K562 (cell line): ENCODE results near the gene LBHD1. TPM values are rescaled to one million over a fixed set of nuclear protein-coding genes. Genes with fewer than 3 reads are reported as not detected.

Experiments used
- ATAC-seq: fragments of 200-7000 bp; cut with Tn5 transposase; 3 replicates; pipeline ENCODE4 v1.9.1; 2020; ENCODE audit warnings: moderate library complexity
- BruUV-seq: library from RNA; stranded (reverse); fragments of 400-500 nt; replicated peaks from 2 replicates; lab custom pipeline; 2021; lab: Mats Ljungman, UMichigan
- CTCF ChIA-PET: fragments of 300-600 bp; formaldehyde crosslinking; extraction: SDS; loops from one replicate; lab custom pipeline; 2021; ENCODE audit warnings: low intra/inter-chr PET ratio; lab: Yijun Ruan, JAX
- POLR2A ChIA-PET: fragments of 300-600, 350-650 bp; sonication (Branson Sonifier 250); formaldehyde crosslinking; extraction: SDS; loops from one replicate; lab custom pipeline; 2021; ENCODE audit warnings: antibody characterized with exemption, inconsistent platforms; lab: Yijun Ruan, JAX
- DNase-seq, 4 experiments: peaks; one replicate each; pipeline versions ENCODE4 v3.0.0 to v3.0.0-alpha.2; 2011 to 2018; ENCODE audit warnings: low spot score in 3 of 4, mixed read lengths in 3 of 4; ENCODE audit errors: extremely low read depth in 1 of 4
- FAIRE-seq: peaks from 2 replicates; lab custom pipeline; 2011; peaks lifted over from hg19 to GRCh38; lab: Jason Lieb, UNC
- H2AFZ ChIP-seq: 2 replicates; pipeline ENCODE4 v1.6.0; 2011; ENCODE audit warnings: low read depth, low read length, control low read depth, inconsistent platforms
- H3K27ac ChIP-seq: fragments of 200-600 bp; 3 replicates; pipeline ENCODE4 v1.8.0; 2011; ENCODE audit warnings: low read depth, mild to moderate bottlenecking, control low read depth, inconsistent platforms, low read length, moderate library complexity, mixed read lengths; ENCODE audit errors: extremely low read depth
- H3K27me3 ChIP-seq, 2 experiments: fragments of 300-600 bp in 1 of 2; 2 replicates in 1 of 2; 3 replicates in 1 of 2; pipeline versions ENCODE4 v1.6.0 to v1.8.0; 2011; ENCODE audit warnings: inconsistent platforms in 2 of 2, low read length in 2 of 2, mild to moderate bottlenecking in 1 of 2, mixed read lengths in 1 of 2, moderate library complexity in 1 of 2; ENCODE audit not compliant: control insufficient read depth in 2 of 2, insufficient read depth in 2 of 2
- H3K36me3 ChIP-seq: fragments of 300-600 bp; 3 replicates; pipeline ENCODE4 v1.8.0; 2011; ENCODE audit warnings: mild to moderate bottlenecking, low read length, inconsistent platforms; ENCODE audit not compliant: control insufficient read depth, insufficient read depth
- H3K4me1 ChIP-seq, 2 experiments: fragments of 200-600 bp in 1 of 2; replicated peaks in 1 of 2; 2 replicates in 1 of 2; 3 replicates in 1 of 2; pipeline versions ENCODE4 v1.5.1 to v1.8.0; 2011; ENCODE audit warnings: inconsistent platforms in 2 of 2, low read length in 2 of 2, mild to moderate bottlenecking in 1 of 2, mixed read lengths in 1 of 2, moderate library complexity in 1 of 2; ENCODE audit not compliant: control insufficient read depth in 2 of 2, insufficient read depth in 2 of 2
- H3K4me2 ChIP-seq: 2 replicates; pipeline ENCODE4 v1.6.1; 2011; ENCODE audit warnings: low read length, control low read depth, inconsistent platforms, mixed read lengths; ENCODE audit not compliant: insufficient read depth
- H3K4me3 ChIP-seq: fragments of 200-600 bp; sonication (generic), shearing (Covaris generic); 2 replicates; pipeline ENCODE4 v1.5.1; 2016; ENCODE audit warnings: control low read depth, inconsistent platforms
- H3K79me2 ChIP-seq: fragments of 200-600 bp; 3 replicates; pipeline ENCODE4 v1.8.0; 2011; ENCODE audit warnings: low read length, inconsistent platforms; ENCODE audit not compliant: control insufficient read depth, insufficient read depth
- H3K9ac ChIP-seq, 2 experiments: 2 replicates each; pipeline versions ENCODE4 v1.6.0 to v1.6.1; 2011; ENCODE audit warnings: low read depth in 2 of 2, low read length in 2 of 2, control low read depth in 1 of 2, inconsistent platforms in 1 of 2, mild to moderate bottlenecking in 1 of 2, mixed read lengths in 1 of 2; ENCODE audit not compliant: insufficient read depth in 1 of 2
- H3K9me1 ChIP-seq: one replicate; pipeline ENCODE4 v1.6.0; 2011; ENCODE audit warnings: inconsistent platforms, mild to moderate bottlenecking, low read length, moderate library complexity; ENCODE audit not compliant: control insufficient read depth, insufficient read depth
- H3K9me3 ChIP-seq: replicated peaks from 2 replicates; pipeline ENCODE4 v1.5.1; 2011; ENCODE audit warnings: low read depth, low read length, inconsistent platforms; ENCODE audit not compliant: control insufficient read depth, insufficient read depth
- H4K20me1 ChIP-seq: replicated peaks from 2 replicates; pipeline ENCODE4 v1.6.1; 2011; ENCODE audit warnings: low read length, inconsistent platforms, mixed read lengths; ENCODE audit not compliant: control insufficient read depth, insufficient read depth
- ARID1B ChIP-seq: fragments of 450-650 bp; IDR thresholded peaks from 2 replicates; pipeline ENCODE4 v1.6.1; 2016; ENCODE audit warnings: antibody characterized with exemption, mild to moderate bottlenecking, inconsistent platforms
- CHD1 ChIP-seq: fragments of 200-600 bp; sonication (generic); IDR thresholded peaks from one replicate; pipeline ENCODE4 v1.6.1; 2012; ENCODE audit warnings: mild to moderate bottlenecking, moderate library complexity, low read length, inconsistent platforms
- CTBP1 ChIP-seq: fragments of 450-650 bp; IDR thresholded peaks from 2 replicates; pipeline ENCODE4 v1.6.1; 2016; ENCODE audit warnings: borderline replicate concordance
- E2F6 ChIP-seq, 2 experiments: IDR thresholded peaks; 2 replicates each; pipeline ENCODE4 v1.6.1; 2011; ENCODE audit warnings: borderline replicate concordance in 1 of 2, control low read depth in 1 of 2, low read depth in 1 of 2, low read length in 1 of 2, mild to moderate bottlenecking in 1 of 2, mixed read lengths in 1 of 2, moderate library complexity in 1 of 2; ENCODE audit not compliant: insufficient read depth in 1 of 2, insufficient read length in 1 of 2, poor library complexity in 1 of 2, severe bottlenecking in 1 of 2; ENCODE audit errors: extremely low read depth in 1 of 2
- ETV5 ChIP-seq: sonication (generic); formaldehyde crosslinking; IDR thresholded peaks from 2 replicates; pipeline ENCODE4 v1.4.0; 2020; ENCODE audit warnings: low read depth, mild to moderate bottlenecking, missing genetic modification reagents
- MAFF ChIP-seq: IDR thresholded peaks from 2 replicates; pipeline ENCODE4 v1.6.1; 2012; ENCODE audit warnings: low read length, improper control_type of control experiment
- MAFK ChIP-seq: IDR thresholded peaks from 2 replicates; pipeline ENCODE4 v1.6.1; 2011; ENCODE audit warnings: low read length, improper control_type of control experiment
- NCOA2 ChIP-seq, 2 experiments: fragments of 450-650 bp; IDR thresholded peaks; 2 replicates each; pipeline ENCODE4 v1.6.1; 2018; ENCODE audit warnings: mild to moderate bottlenecking in 2 of 2, moderate library complexity in 1 of 2; ENCODE audit not compliant: partially characterized antibody in 2 of 2
- POLR2A ChIP-seq: fragments of 450-650 bp; conservative IDR thresholded peaks from 2 replicates; pipeline ENCODE4 v1.6.1; 2016
- POLR2AphosphoS5 ChIP-seq: IDR thresholded peaks from 2 replicates; pipeline ENCODE4 v1.6.1; 2011; ENCODE audit warnings: mild to moderate bottlenecking, low read depth, low read length, moderate library complexity; ENCODE audit not compliant: control insufficient read depth, insufficient read depth
- SIN3A ChIP-seq, 2 experiments: fragments of 150-350 bp in 1 of 2; IDR thresholded peaks; 2 replicates each; pipeline ENCODE4 v1.6.1; 2011 to 2016; ENCODE audit warnings: borderline replicate concordance in 2 of 2, low read depth in 2 of 2, low read length in 2 of 2, mild to moderate bottlenecking in 2 of 2, moderate library complexity in 2 of 2; ENCODE audit not compliant: control insufficient read depth in 1 of 2
- TFAP4 ChIP-seq: sonication (generic); formaldehyde crosslinking; IDR thresholded peaks from 2 replicates; pipeline ENCODE4 v1.8.0; 2022; ENCODE audit warnings: missing genetic modification reagents, mild to moderate bottlenecking, moderate library complexity, borderline replicate concordance
- USF1 ChIP-seq: sonication (generic); formaldehyde crosslinking; IDR thresholded peaks from 2 replicates; pipeline ENCODE4 v1.9.0; 2022; ENCODE audit warnings: mild to moderate bottlenecking, missing genetic modification reagents
- ZKSCAN8 ChIP-seq: fragments of 200-800 bp; sonication (Bioruptor generic); IDR thresholded peaks from 2 replicates; pipeline ENCODE4 v1.6.1; 2016; ENCODE audit warnings: missing genetic modification characterization, missing compliant biosample characterization
- ZNF263 ChIP-seq: sonication (generic); formaldehyde crosslinking; IDR thresholded peaks from 2 replicates; pipeline ENCODE4 v1.8.0; 2022; ENCODE audit warnings: mild to moderate bottlenecking, missing genetic modification reagents, borderline replicate concordance
- WGBS: fragments of 100-300 bp; shearing (Covaris generic); methylation state at CpG from one replicate; pipeline ENCODE4 v1.1.6; 2016; ENCODE audit warnings: low coverage, mixed read lengths; ENCODE audit not compliant: insufficient coverage; ENCODE audit errors: missing lambda C conversion rate; 5-methylcytosine and 5-hydroxymethylcytosine counted together
- in situ Hi-C: fragments of 300-500 bp; cut with MboI; formaldehyde crosslinking; loops from 4 replicates; pipeline ENCODE4 v1.15.0; 2018; ENCODE audit warnings: inconsistent platforms, mixed read lengths
- intact Hi-C: fragments of 100-400 bp; cut with micrococcal nuclease; formaldehyde crosslinking; loops from 2 replicates; pipeline ENCODE4 v1.14.2; 2022
- polyA plus RNA-seq, 8 experiments: library from polyadenylated mRNA; depleted of rRNA in 4 of 8; stranded (reverse) in 5 of 8; unstranded in 3 of 8; fragments of >200 nt; fragmentation: Nextera tagmentation in 2 of 8; fragmentation: Illumina TruSeq in 1 of 8; extraction: Ambion mirVana in 2 of 8; extraction: Trizol in 1 of 8; gene quantifications; 2 replicates each; pipeline versions ENCODE4 v1.2.1 to v1.2.3, GENCODE V29; 2011 to 2014; ENCODE audit warnings: inconsistent platforms in 1 of 8, missing spikeins in 1 of 8
- total RNA-seq, 7 experiments: library from RNA; depleted of rRNA in 6 of 7; stranded (reverse); fragments of >200 nt in 6 of 7; fragmentation: Illumina TruSeq in 2 of 7; extraction: Trizol in 2 of 7; gene quantifications; 2 replicates each; pipeline versions ENCODE4 v1.2.1 to v1.2.3, GENCODE V29; 2011 to 2021; ENCODE audit warnings: low replicate concordance in 1 of 7
- TF ChIP-seq, protein P1 (sequence below), 2 experiments: IDR thresholded peaks; 2 replicates each; pipeline ENCODE4 v1.6.1; 2012; ENCODE audit warnings: improper control_type of control experiment in 2 of 2, low read depth in 2 of 2, low read length in 2 of 2, borderline replicate concordance in 1 of 2

Gene LBHD1
- total and polyA plus RNA-seq, 9 of the 15 experiments (the other 6 are each of a cell fraction or from before 2014, with no cell fraction given): 2.6 to 28.0 (median 12.5) TPM

DNA sequence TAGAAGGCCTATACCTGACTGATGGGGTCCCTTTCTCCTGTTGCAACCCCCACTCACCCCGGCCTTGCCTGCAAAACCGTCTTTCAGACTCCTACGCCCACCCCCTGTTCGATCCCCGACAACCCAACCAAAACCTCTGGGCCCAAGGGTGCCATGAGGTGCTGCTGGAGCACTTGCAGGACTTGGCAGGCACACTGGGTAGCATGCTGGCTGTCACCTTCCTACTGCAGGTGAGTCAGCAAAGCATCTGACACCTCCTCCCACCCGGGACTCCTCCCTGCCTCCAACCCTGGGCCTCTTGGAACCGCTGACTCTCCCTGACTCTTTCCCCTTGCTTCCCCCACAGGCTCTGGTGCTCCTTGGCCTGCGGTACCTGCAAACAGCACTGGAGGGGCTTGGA is 57.8 kb downstream of the LBHD1 start:
- Histone ChIP-seq H3K9me3 (no peaks in the 10 kb centered on the region), H3K27me3 (no peaks in the 10 kb centered on the region), H3K36me3 (peaks cover 47% of the 10 kb centered on the region), H3K4me2 (peak overlapping the region; percentile 28), H3K27ac (peak overlapping the region; percentile 43; the same call in 2 of the 3 replicates), H4K20me1 (0 out of 2 replicates have a peak, but pooled peaks cover 5% of the 10 kb centered on the region), H3K4me1 (peaks cover 29 to 60% of the 10 kb centered on the region in 2 experiments), H3K9ac (peak overlapping the region; percentile 20 to 82; a peak in 3 of 4 replicates), H2AFZ (no peak overlapping the region), H3K9me1 (peaks cover 2% of the 10 kb centered on the region), H3K79me2 (peaks cover 26% of the 10 kb centered on the region), H3K4me3 (no peak overlapping the region)
- WGBS: 42% methylated on average over 8 of the region's 8 CpGs
- ChIA-PET CTCF (interaction anchor here (0.5 kb wide), 1 partner anchor 115 kb away, joined by 3 read pairs; no protein-coding TSS in a partner anchor), POLR2A (interaction anchor here (0.9 kb wide), 1 partner anchor 40 kb away, joined by 3 read pairs; no protein-coding TSS in a partner anchor)
- ATAC-seq (peak; percentile 44), DNase-seq (peak; percentile 52 to 76 (median 58)), FAIRE-seq (peak; percentile 78)
- intact Hi-C loops: loop anchor here (5.0 kb wide), 1 partner anchor 78 kb away; no protein-coding TSS in a partner anchor
- in situ Hi-C loops: no loop called here
- no TSS peak for BruUV-seq
- TF ChIP-seq, protein P1, sequence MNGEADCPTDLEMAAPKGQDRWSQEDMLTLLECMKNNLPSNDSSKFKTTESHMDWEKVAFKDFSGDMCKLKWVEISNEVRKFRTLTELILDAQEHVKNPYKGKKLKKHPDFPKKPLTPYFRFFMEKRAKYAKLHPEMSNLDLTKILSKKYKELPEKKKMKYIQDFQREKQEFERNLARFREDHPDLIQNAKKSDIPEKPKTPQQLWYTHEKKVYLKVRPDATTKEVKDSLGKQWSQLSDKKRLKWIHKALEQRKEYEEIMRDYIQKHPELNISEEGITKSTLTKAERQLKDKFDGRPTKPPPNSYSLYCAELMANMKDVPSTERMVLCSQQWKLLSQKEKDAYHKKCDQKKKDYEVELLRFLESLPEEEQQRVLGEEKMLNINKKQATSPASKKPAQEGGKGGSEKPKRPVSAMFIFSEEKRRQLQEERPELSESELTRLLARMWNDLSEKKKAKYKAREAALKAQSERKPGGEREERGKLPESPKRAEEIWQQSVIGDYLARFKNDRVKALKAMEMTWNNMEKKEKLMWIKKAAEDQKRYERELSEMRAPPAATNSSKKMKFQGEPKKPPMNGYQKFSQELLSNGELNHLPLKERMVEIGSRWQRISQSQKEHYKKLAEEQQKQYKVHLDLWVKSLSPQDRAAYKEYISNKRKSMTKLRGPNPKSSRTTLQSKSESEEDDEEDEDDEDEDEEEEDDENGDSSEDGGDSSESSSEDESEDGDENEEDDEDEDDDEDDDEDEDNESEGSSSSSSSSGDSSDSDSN (IDR thresholded peaks at IDR 0.05; ENCODE audit: borderline replicate concordance in 1 of 2, low read depth in 2 of 2, low read length in 2 of 2): peak in 1 of 2 experiments; percentile 84; a peak in 2 of 4 replicates
- TF ChIP-seq TFAP4 (CRISPR knock-in tag): 0 out of 2 replicates have a peak, but pooled peaks have one; percentile 31
- TF ChIP-seq USF1 (CRISPR knock-in tag): no peak
- 0 out of 2 replicates have a peak, but pooled peaks have one; percentile 23 for TF ChIP-seq POLR2AphosphoS5
- TF ChIP-seq E2F6 (IDR thresholded peaks at IDR 0.05; ENCODE audit: borderline replicate concordance in 1 of 2, extremely low read depth in 1 of 2, insufficient read depth in 1 of 2, insufficient read length in 1 of 2, low read depth in 1 of 2, low read length in 1 of 2, poor library complexity in 1 of 2, severe bottlenecking in 1 of 2): peak in 1 of 2 experiments; percentile 18
- TF ChIP-seq MAFF: 0 out of 2 replicates have a peak, but pooled peaks have one; percentile 21
- TF ChIP-seq ZKSCAN8: no peak
- TF ChIP-seq CHD1: no peak
- no peak for TF ChIP-seq NCOA2 (IDR thresholded peaks at IDR 0.05; ENCODE audit: partially characterized antibody in 2 of 2)
- 0 out of 2 replicates have a peak, but pooled peaks have one; percentile 15 for TF ChIP-seq ARID1B
- TF ChIP-seq SIN3A (IDR thresholded peaks at IDR 0.05; ENCODE audit: borderline replicate concordance in 2 of 2, control insufficient read depth in 1 of 2, low read depth in 2 of 2, low read length in 2 of 2): peak in 1 of 2 experiments; percentile 44; a peak in 1 of 4 replicates
- peak; percentile 58; the same call in 1 of the 2 replicates for TF ChIP-seq CTBP1
- peak; percentile 89 for TF ChIP-seq ZNF263
- 0 out of 2 replicates have a peak, but pooled peaks have one; percentile 28 for TF ChIP-seq POLR2A
- no peak for TF ChIP-seq ETV5
- TF ChIP-seq MAFK: peak; percentile 61
